Epithelial cell of esophagus (primary cell): Measurements from ENCODE around the gene ANTXRL.
"Not testable (repeated sequence)": the region's sequence is repeated elsewhere in the genome, so short reads cannot be mapped to it uniquely, and the experiment has no call there.

ENCODE experiments used
- DNase-seq: peaks from one replicate; pipeline ENCODE4 v3.0.0; 2010; ENCODE audit warnings: low read depth
- H3K4me3 ChIP-seq: 2 replicates; pipeline ENCODE4 v1.5.1; 2011; ENCODE audit warnings: mild to moderate bottlenecking, low read length, control low read depth
- TF ChIP-seq, protein P1 (sequence below): IDR thresholded peaks from 2 replicates; pipeline ENCODE4 v1.5.1; 2011; ENCODE audit warnings: low read depth, mild to moderate bottlenecking, low read length, control low read depth, inconsistent platforms; ENCODE audit not compliant: insufficient read depth; ENCODE audit errors: missing control alignments

Gene ANTXRL

DNA sequence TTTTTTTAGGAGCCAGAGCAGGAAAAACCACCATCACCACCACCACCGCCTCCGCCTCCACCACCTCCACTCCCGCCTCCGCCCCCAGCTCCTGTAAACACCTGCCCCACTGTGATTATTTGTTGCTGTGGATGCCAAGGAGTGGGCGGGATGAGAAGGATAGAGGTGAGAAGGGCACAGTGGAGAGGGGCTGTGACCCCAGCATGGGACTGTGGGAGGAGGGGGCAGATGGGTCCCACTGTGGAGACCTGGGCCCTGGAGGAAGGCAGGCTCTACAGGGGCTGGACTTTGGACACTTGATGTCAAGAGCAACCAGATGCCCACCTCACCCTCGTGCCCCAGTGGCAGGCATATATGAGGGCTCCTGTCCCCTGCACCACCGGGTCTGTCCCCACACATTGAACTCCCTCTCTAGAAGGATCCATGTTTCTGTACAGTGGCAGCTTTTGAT lies 24.7 kb downstream of the ANTXRL start:
- no peak for DNase-seq
- H3K4me3 ChIP-seq, result no peak overlapping the region
- TF ChIP-seq, protein P1, sequence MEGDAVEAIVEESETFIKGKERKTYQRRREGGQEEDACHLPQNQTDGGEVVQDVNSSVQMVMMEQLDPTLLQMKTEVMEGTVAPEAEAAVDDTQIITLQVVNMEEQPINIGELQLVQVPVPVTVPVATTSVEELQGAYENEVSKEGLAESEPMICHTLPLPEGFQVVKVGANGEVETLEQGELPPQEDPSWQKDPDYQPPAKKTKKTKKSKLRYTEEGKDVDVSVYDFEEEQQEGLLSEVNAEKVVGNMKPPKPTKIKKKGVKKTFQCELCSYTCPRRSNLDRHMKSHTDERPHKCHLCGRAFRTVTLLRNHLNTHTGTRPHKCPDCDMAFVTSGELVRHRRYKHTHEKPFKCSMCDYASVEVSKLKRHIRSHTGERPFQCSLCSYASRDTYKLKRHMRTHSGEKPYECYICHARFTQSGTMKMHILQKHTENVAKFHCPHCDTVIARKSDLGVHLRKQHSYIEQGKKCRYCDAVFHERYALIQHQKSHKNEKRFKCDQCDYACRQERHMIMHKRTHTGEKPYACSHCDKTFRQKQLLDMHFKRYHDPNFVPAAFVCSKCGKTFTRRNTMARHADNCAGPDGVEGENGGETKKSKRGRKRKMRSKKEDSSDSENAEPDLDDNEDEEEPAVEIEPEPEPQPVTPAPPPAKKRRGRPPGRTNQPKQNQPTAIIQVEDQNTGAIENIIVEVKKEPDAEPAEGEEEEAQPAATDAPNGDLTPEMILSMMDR, result no peak

DNA sequence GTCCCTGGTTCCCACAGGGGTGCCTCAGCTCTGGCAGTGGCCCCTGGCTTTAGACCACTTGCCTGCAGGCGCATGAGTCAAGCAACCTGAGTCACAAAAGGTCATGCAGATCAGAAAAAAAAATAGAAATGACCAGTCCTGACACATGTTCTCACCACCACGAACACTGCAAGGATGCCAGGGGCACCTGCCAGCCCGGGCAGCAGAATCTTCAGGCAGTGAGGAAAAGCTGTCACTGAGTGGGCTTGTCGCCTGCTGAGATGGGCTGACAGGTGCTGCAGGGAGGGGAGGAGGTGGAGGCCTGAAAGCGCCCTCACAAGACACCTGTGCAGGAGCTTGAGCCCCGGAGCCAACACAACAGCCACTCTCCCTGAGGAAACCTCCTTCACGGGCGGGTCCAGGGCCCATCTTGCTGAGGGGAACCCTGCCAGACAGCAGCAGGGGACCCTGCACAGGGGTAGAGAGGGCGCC lies 25.2 kb downstream of the ANTXRL start:
- H3K4me3 ChIP-seq, result not testable (repeated sequence)

DNA sequence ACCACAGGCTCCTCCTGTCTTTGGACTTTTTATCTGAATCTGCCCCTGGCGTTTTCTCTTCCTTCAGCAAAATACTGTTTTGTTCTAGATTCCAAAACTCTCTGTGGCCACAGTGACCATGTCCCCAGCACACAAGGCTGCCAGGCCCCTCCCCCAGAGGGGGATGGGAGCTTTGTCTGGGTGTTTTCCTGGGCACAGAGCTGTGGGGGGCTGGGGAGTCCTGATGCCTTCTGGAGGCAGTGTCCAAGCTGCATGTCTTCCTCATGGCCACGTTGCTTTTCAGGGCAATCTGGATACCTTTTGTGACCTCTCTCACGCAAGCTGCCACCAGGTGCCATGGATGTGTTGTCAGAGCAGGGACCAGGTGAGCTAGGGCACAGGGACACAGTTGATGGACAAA lies 26.2 kb downstream of the ANTXRL start:
- TF ChIP-seq, protein P1, result no peak
- no peak overlapping the region for H3K4me3 ChIP-seq
- no peak for DNase-seq

More for the DNA sequence above, 25.2 kb downstream of the ANTXRL start:
- DNase-seq, result not testable (repeated sequence)

DNA sequence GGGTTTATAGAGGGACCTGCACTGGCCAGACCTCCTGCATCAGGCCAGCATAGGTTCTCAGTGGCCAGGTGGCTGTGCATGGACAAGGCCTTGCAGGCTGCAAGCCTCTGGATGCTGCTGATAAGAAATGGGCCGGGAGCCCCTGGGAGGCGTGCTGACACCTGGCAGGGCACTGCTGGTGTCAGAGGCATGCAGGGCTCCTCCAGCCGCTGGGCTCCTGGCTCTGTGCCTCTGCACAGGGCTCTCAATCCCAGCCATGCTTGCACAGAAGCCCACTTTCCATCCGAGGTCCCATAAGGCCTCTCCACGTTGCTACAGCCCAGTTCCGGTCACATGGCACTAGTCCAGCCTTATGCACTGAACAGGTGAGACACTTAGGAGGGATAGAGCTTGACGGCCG lies 27.3 kb downstream of the ANTXRL start:
- TF ChIP-seq, protein P1, result no peak
- no peak for DNase-seq
- H3K4me3 ChIP-seq, result no peak overlapping the region

DNA sequence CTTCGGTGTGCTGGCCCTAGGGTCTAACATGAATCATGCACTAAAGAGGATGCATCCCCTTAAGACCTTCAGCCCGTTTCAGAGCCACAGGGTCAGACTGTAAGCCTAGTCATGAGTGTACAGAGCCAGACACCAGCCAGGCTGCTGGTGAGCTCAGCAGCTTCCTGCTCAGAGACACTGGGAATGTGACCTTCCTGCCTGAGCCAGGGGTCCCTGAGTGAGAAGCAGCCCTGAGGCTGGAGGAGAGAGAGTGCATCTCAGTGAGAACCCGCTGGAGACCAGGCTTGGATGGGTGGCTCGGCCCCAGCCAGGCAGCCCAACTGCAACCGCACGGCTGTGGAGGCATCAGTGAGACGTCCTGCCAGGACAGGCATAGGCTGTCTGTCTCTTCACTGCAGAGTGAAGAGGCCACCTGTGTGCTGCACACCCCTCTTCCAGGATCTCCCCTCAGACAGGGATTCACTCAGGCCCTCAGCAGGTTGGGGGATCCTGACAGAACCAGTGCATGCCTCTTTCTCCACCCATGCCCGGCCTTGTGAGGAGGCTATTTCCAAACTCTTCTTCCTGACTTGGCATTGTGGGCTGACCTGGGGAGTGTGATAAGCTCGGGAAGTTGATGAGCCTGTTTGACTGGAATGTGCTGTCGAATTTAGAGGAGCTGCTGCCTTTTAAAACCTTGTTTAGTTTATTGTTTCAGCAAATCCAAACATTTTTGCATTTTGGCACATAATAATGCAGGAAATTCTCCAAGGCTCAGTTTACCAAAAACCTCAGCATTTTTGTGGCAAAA lies 28.5 kb downstream of the ANTXRL start:
- not testable (repeated sequence) for H3K4me3 ChIP-seq
- peak; percentile 90 for DNase-seq

DNA sequence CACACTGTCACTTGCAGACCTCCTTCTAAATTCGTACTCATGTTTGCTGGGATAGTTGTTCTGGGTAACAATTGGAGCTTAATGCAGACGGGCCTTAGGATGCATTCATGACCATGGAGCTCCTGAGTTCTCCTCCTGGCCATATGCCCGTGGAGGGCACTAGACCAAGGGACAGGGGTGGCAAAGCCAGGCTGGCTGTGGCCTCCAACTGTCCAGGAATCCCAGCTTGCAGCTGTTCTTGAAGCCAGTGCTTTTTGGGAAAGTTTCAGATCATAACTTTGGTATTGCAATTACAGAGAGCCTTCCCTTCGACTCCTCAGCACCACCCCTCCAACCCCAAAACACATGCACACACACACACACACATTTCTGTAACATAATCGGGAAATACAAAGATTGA lies 30.6 kb downstream of the ANTXRL start:
- no peak for DNase-seq
- TF ChIP-seq, protein P1, result no peak

DNA sequence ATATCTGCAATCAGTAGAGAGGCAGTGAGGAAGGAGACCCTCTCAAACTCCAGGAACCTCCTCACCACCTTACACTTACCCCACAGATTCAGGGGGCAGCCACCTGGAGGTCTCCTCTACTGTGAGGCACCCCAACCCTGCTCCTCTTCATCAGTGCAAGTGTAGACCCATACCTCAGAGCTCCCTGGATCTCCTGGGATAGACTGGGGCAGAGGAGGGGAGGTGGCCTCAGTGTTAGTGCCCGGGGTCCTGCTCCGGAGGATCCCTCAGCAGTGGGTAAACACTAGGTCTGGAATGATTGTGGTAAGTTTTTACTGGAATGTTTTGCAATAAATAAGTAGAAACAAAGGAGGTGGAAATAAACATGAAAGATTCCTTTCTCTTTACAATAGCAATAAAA lies 31.1 kb downstream of the ANTXRL start:
- no peak overlapping the region for H3K4me3 ChIP-seq
- DNase-seq, result no peak
- TF ChIP-seq, protein P1, result no peak

More for the DNA sequence above, 30.6 kb downstream of the ANTXRL start:
- H3K4me3 ChIP-seq, result no peak overlapping the region

DNA sequence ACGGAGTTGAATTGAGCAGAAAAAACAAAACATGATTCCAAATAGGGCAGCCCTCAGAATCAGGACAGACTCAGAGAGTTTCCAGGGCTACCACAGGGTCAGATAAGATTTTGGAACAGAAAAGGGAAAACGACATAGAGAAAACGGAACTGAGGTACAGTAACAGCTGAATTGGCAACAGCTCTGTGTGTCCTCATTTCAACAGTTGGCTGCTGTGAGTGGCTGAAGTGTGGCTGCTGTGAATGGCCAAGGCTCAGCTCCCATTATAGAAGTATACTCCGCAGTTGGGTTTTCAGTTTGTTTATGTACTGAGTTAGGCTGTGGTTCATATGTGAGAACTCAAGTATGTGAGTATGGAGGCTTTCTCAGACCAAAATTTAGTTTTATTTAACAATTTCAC lies 32.0 kb downstream of the ANTXRL start:
- H3K4me3 ChIP-seq, result no peak overlapping the region
- TF ChIP-seq, protein P1, result no peak
- no peak for DNase-seq
